ENCODE data around the gene FAM13A. TPM values are rescaled to one million over a fixed set of nuclear protein-coding genes. Genes with fewer than 3 reads are reported as not detected.

Gene FAM13A
- total and polyA plus RNA-seq, 2 of the 4 experiments (the other 2 are of a cell fraction): 13.1 to 22.0 TPM

GRCh38 chr4:88713782-88714181 lies 343.2 kb downstream of the FAM13A start:
- CTCF ChIA-PET: no interaction called here
- no TSS peak for BruUV-seq (replicated peaks)
- DNase-seq: no peak
- H3K23ac ChIP-seq (ENCODE audit: low read depth, low read length): no peak overlapping the region
- no peak overlapping the region for H2AK5ac ChIP-seq (ENCODE audit: low read depth, low read length)
- no peak overlapping the region for H2AK9ac ChIP-seq (replicated peaks; ENCODE audit: low read depth, low read length, poor library complexity)
- intact Hi-C loops (cut with micrococcal nuclease): no loop called here
- WGBS, 2 experiments (ENCODE audit: extremely low coverage in 2 of 2, insufficient read length in 1 of 2): no CpG with 5 or more reads among the region's 1 CpG
- no peak overlapping the region for H2BK5ac ChIP-seq (ENCODE audit: low read depth, low read length, poor library complexity, severe bottlenecking)
- no peak overlapping the region for H4K8ac ChIP-seq (ENCODE audit: low read depth in 2 of 2, low read length in 2 of 2)
- H4K20me1 ChIP-seq (ENCODE audit: insufficient read depth, low read length): no peaks in the 10 kb centered on the region
- H3K18ac ChIP-seq (ENCODE audit: low read depth, low read length): no peak overlapping the region
- H2BK120ac ChIP-seq (ENCODE audit: low read depth, low read length): no peak overlapping the region
- no peak overlapping the region for H4K91ac ChIP-seq (ENCODE audit: insufficient read depth, low read depth, low read length)
- H2BK15ac ChIP-seq (ENCODE audit: low read depth, low read length): no peak overlapping the region
- no peak overlapping the region for H3K14ac ChIP-seq (replicated peaks; ENCODE audit: low read depth, low read length)
- POLR2A ChIA-PET (ENCODE audit: unreplicated experiment): no interaction called here
- no peak overlapping the region for H3K4ac ChIP-seq (ENCODE audit: low read depth, low read length)
- in situ Hi-C loops (cut with MboI; ENCODE audit: low sequenced_read_pairs): no loop called here
- H4K5ac ChIP-seq (ENCODE audit: low read depth, low read length): no peak overlapping the region
- dilution Hi-C loops (cut with HindIII; ENCODE audit: low sequenced_read_pairs, unreplicated experiment): no loop called here
- H3K79me1 ChIP-seq (ENCODE audit: low read depth in 1 of 2, low read length in 2 of 2): no peaks in the 10 kb centered on the region
- TF ChIP-seq CTCF (conservative IDR thresholded peaks at IDR 0.05; ENCODE audit: low read depth, low read length) (no peak), POLR2A (IDR thresholded peaks at IDR 0.05; ENCODE audit: low read depth, low read length) (no peak), RAD21 (IDR thresholded peaks at IDR 0.05; ENCODE audit: low read length) (no peak), MXI1 (IDR thresholded peaks at IDR 0.05; ENCODE audit: borderline replicate concordance, low read depth, low read length) (no peak), RCOR1 (IDR thresholded peaks at IDR 0.05; ENCODE audit: insufficient replicate concordance, low read length) (no peak), MAFK (IDR thresholded peaks at IDR 0.05; ENCODE audit: low read depth, low read length) (no peak), BHLHE40 (IDR thresholded peaks at IDR 0.05; ENCODE audit: low read depth, low read length) (no peak), USF2 (IDR thresholded peaks at IDR 0.05; ENCODE audit: low read depth, low read length) (no peak), SMC3 (IDR thresholded peaks at IDR 0.05; ENCODE audit: low read depth, low read length) (no peak), RFX5 (IDR thresholded peaks at IDR 0.05; ENCODE audit: low read depth, low read length) (no peak), MAZ (IDR thresholded peaks at IDR 0.05; ENCODE audit: borderline replicate concordance, low read depth, low read length) (no peak), CEBPB (IDR thresholded peaks at IDR 0.05; ENCODE audit: low read depth, low read length) (no peak), FOS (IDR thresholded peaks at IDR 0.05; ENCODE audit: low read depth, low read length) (no peak), NFE2L2 (IDR thresholded peaks at IDR 0.05; ENCODE audit: low read depth, low read length) (no peak), CHD1 (IDR thresholded peaks at IDR 0.05; ENCODE audit: low read depth, low read length) (no peak), ELK1 (IDR thresholded peaks at IDR 0.05; ENCODE audit: borderline replicate concordance, low read depth, low read length) (no peak)
- H3K9me1 ChIP-seq (ENCODE audit: insufficient read depth, low read length): no peaks in the 10 kb centered on the region
- H3K27me3 ChIP-seq (ENCODE audit: control insufficient read depth, insufficient read depth, low read length): no peaks in the 10 kb centered on the region
- H3K27ac ChIP-seq (ENCODE audit: insufficient read depth, low read length): no peak overlapping the region
- no peak overlapping the region for H3K56ac ChIP-seq (ENCODE audit: extremely low read depth, insufficient read depth, low read length)
- no peak overlapping the region for H2AFZ ChIP-seq (replicated peaks; ENCODE audit: low read length, poor library complexity)
- H3K4me3 ChIP-seq (ENCODE audit: insufficient read depth, low read depth, low read length): no peak overlapping the region
- H3K36me3 ChIP-seq (ENCODE audit: control insufficient read depth, insufficient read depth, low read length): peaks cover 6% of the 10 kb centered on the region
- peaks cover 10% of the 10 kb centered on the region for H3K9me3 ChIP-seq (ENCODE audit: control insufficient read depth, insufficient read depth, low read length)
- ATAC-seq (ENCODE audit: low read depth): no peak
- no peak overlapping the region for H2BK20ac ChIP-seq (ENCODE audit: low read depth, low read length)
- no peak overlapping the region for H3K9ac ChIP-seq (ENCODE audit: low read depth, low read length)
- no peaks in the 10 kb centered on the region for H3K4me1 ChIP-seq (ENCODE audit: control insufficient read depth, insufficient read depth, low read length)
- H3K4me2 ChIP-seq (ENCODE audit: low read depth, low read length): no peak overlapping the region

Measured in IMR-90 (cell line).